Right atrium auricular region (tissue), 2 donors: ENCODE data around the gene NAA11. TPM values are rescaled to one million over a fixed set of nuclear protein-coding genes. Genes with fewer than 3 reads are reported as not detected.

Experiments used
- DNase-seq: peaks from one replicate; pipeline ENCODE4 v3.0.0-alpha.2; 2019; ENCODE audit warnings: low spot score
- H3K27ac ChIP-seq, 2 donors: fragments of 200-600 bp; sonication (generic); 1 replicate in 1 of 2; 2 replicates in 1 of 2; pipeline ENCODE4 v1.5.1; 2016 to 2019
- H3K27me3 ChIP-seq, 2 donors: fragments of 200-600 bp; sonication (generic); one replicate each; pipeline versions ENCODE4 v1.5.1 to v1.6.0; 2017 to 2019
- H3K36me3 ChIP-seq: fragments of 200-600 bp; sonication (generic); one replicate; pipeline ENCODE4 v1.5.1; 2016
- H3K4me1 ChIP-seq, 2 donors: fragments of 200-600 bp; sonication (generic); one replicate each; pipeline versions ENCODE4 v1.5.1 to v1.6.0; 2017 to 2019
- H3K4me3 ChIP-seq, 2 donors: fragments of 200-600 bp; sonication (generic); 1 replicate in 1 of 2; 2 replicates in 1 of 2; pipeline ENCODE4 v1.5.1; 2017 to 2019; ENCODE audit warnings: mild to moderate bottlenecking in 1 of 2, moderate library complexity in 1 of 2
- H3K9me3 ChIP-seq, 2 donors: fragments of 200-600 bp; sonication (generic); one replicate each; pipeline ENCODE4 v1.5.1; 2019
- total RNA-seq, 2 donors: library from RNA; depleted of rRNA; stranded (reverse); fragments of >200 nt; gene quantifications; one replicate each; pipeline ENCODE4 v1.1.0, GENCODE V29; 2016
- TF ChIP-seq, protein P1 (sequence below), 2 donors: fragments of 200-600 bp; sonication (generic); IDR thresholded peaks; one replicate each; pipeline ENCODE4 v1.5.1; 2019; ENCODE audit warnings: antibody characterized with exemption in 2 of 2

The NAA11 gene
- total RNA-seq, 2 donors from 2014 or later: not detected

DNA sequence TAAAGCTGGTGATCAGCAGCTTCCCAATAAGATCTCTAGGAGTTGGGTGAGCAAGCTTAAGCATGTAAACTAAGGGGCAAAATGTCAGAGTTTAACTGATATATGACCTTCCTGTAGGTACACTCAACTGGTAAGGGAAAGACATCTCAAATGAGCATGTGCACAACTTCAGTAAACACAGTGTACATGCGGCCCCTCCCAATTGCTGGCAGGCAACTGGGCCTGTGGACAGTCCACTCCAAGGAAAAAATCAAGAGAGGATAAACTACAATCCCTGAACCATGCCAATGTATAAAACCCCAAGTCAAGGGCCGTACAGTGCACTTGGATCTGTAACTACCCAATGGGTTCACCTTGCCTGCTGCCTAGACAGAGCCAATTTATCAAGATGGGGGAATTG, 4.9 kb upstream of the NAA11 start:
- Histone ChIP-seq H3K27ac (no peak overlapping the region), H3K9me3 (no peaks in the 10 kb centered on the region), H3K36me3 (no peaks in the 10 kb centered on the region), H3K4me3 (no peak overlapping the region), H3K27me3 (no peaks in the 10 kb centered on the region), H3K4me1 (no peaks in the 10 kb centered on the region)
- DNase-seq: no peak
- TF ChIP-seq, protein P1, sequence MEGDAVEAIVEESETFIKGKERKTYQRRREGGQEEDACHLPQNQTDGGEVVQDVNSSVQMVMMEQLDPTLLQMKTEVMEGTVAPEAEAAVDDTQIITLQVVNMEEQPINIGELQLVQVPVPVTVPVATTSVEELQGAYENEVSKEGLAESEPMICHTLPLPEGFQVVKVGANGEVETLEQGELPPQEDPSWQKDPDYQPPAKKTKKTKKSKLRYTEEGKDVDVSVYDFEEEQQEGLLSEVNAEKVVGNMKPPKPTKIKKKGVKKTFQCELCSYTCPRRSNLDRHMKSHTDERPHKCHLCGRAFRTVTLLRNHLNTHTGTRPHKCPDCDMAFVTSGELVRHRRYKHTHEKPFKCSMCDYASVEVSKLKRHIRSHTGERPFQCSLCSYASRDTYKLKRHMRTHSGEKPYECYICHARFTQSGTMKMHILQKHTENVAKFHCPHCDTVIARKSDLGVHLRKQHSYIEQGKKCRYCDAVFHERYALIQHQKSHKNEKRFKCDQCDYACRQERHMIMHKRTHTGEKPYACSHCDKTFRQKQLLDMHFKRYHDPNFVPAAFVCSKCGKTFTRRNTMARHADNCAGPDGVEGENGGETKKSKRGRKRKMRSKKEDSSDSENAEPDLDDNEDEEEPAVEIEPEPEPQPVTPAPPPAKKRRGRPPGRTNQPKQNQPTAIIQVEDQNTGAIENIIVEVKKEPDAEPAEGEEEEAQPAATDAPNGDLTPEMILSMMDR (IDR thresholded peaks at IDR 0.05): no peak

GRCh38 chr4:79325436-79325835, 425 bp downstream of the NAA11 start:
- Histone ChIP-seq H3K9me3 (no peaks in the 10 kb centered on the region), H3K4me1 (no peaks in the 10 kb centered on the region), H3K27ac (no peak overlapping the region), H3K4me3 (no peak overlapping the region), H3K27me3 (no peaks in the 10 kb centered on the region), H3K36me3 (no peaks in the 10 kb centered on the region)
- no peak for DNase-seq
- TF ChIP-seq, protein P1 (IDR thresholded peaks at IDR 0.05): no peak

DNA sequence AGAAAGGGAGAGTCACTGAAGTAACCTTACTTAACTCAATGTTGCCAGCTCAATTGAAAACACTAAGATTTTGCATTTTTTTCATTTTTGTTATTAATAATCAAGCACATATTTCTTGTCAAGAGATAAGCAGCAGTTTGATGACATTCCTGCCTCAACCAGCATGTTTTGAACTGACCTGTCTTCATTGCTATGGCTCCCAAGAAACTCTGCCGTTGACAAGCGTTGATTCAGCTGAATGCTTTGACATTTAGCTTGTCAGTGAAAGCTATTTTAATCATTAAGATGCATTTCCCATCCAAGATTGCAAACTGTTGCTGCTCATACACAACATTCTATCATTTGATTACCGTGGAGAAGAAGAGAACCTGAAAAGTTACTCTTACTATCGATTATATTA, 5.9 kb downstream of the NAA11 start:
- Histone ChIP-seq H3K27ac (no peak overlapping the region), H3K4me3 (no peak overlapping the region), H3K4me1 (no peaks in the 10 kb centered on the region), H3K27me3 (no peaks in the 10 kb centered on the region), H3K36me3 (no peaks in the 10 kb centered on the region), H3K9me3 (no peaks in the 10 kb centered on the region)
- no peak for DNase-seq
- TF ChIP-seq, protein P1 (IDR thresholded peaks at IDR 0.05): no peak

DNA sequence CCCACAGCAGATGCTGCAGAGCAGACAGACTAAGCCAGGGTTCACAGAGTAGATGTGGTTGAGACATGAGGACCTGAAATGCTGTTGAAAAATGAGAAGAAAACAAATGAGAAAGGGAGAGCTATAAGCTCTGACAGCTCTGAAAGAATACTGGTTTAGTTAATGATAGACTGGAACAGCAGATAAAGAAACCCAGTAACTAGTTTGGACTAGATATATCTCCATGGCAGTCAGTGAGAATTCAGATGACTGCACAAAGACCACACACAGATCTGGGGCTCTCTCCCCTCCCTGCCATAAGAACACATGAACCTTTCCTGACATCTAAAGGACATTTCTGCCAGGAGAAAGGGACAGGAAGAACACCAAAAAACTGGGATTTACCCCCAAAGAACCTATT, 8.2 kb downstream of the NAA11 start:
- Histone ChIP-seq H3K4me1 (no peaks in the 10 kb centered on the region), H3K36me3 (no peaks in the 10 kb centered on the region), H3K27ac (no peak overlapping the region), H3K27me3 (no peaks in the 10 kb centered on the region), H3K4me3 (no peak overlapping the region), H3K9me3 (no peaks in the 10 kb centered on the region)
- no peak for DNase-seq
- TF ChIP-seq, protein P1 (IDR thresholded peaks at IDR 0.05): no peak

GRCh38 chr4:79315891-79316290, 10.0 kb downstream of the NAA11 start:
- DNase-seq: no peak
- Histone ChIP-seq H3K4me3 (no peak overlapping the region), H3K9me3 (no peaks in the 10 kb centered on the region), H3K4me1 (no peaks in the 10 kb centered on the region), H3K36me3 (no peaks in the 10 kb centered on the region), H3K27me3 (no peaks in the 10 kb centered on the region), H3K27ac (no peak overlapping the region)
- TF ChIP-seq, protein P1 (IDR thresholded peaks at IDR 0.05): no peak

DNA sequence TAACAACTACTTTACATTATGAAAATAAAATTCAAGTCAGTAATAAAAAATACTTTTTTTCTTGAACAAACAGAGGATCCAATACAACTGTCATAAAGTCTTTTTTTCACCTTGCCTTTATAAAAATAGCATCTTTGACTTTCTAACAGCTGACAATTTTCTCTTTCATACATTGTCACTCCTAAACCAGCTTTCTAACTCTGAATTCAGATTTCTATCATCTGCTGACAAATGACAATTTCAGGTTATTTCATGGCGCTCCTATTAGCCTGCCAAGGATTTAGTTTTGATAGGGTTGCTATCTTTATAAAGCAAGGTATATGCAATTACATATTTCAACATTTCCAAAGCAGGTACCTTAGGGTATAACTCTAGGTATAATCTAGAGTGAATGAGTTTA, 14.6 kb downstream of the NAA11 start:
- Histone ChIP-seq H3K27ac (no peak overlapping the region), H3K4me3 (no peak overlapping the region), H3K27me3 (no peaks in the 10 kb centered on the region), H3K9me3 (no peaks in the 10 kb centered on the region), H3K4me1 (no peaks in the 10 kb centered on the region), H3K36me3 (no peaks in the 10 kb centered on the region)
- TF ChIP-seq, protein P1 (IDR thresholded peaks at IDR 0.05): no peak
- DNase-seq: no peak
